BLaER1 (cell line): ENCODE measurements around the gene NPAS4.
"Not testable (repeated sequence)": the region's sequence is repeated elsewhere in the genome, so short reads cannot be mapped to it uniquely, and the experiment has no call there.

Source experiments
- H3K27ac ChIP-seq: shearing (Covaris generic); formaldehyde crosslinking; 2 replicates; pipeline ENCODE4 v1.8.1; 2022
- H3K27me3 ChIP-seq: shearing (Covaris generic); formaldehyde crosslinking; 2 replicates; pipeline ENCODE4 v1.8.1; 2022
- H3K36me3 ChIP-seq: shearing (Covaris generic); formaldehyde crosslinking; 2 replicates; pipeline ENCODE4 v1.8.1; 2022
- H3K4me1 ChIP-seq: shearing (Covaris generic); formaldehyde crosslinking; 2 replicates; pipeline ENCODE4 v1.8.1; 2022
- H3K4me2 ChIP-seq: shearing (Covaris generic); formaldehyde crosslinking; 2 replicates; pipeline ENCODE4 v1.8.1; 2022
- H3K4me3 ChIP-seq: shearing (Covaris generic); formaldehyde crosslinking; 2 replicates; pipeline ENCODE4 v1.8.1; 2022
- H3K9ac ChIP-seq: shearing (Covaris generic); formaldehyde crosslinking; 2 replicates; pipeline ENCODE4 v1.8.1; 2022
- H3K9me3 ChIP-seq: shearing (Covaris generic); formaldehyde crosslinking; 2 replicates; pipeline ENCODE4 v1.8.1; 2022
- H4K20me1 ChIP-seq: shearing (Covaris generic); formaldehyde crosslinking; 2 replicates; pipeline ENCODE4 v1.8.1; 2022
- Cebpa-rat ChIP-seq: shearing (Covaris generic); IDR thresholded peaks from 2 replicates; pipeline ENCODE4 v1.8.1; 2022

Gene NPAS4

DNA sequence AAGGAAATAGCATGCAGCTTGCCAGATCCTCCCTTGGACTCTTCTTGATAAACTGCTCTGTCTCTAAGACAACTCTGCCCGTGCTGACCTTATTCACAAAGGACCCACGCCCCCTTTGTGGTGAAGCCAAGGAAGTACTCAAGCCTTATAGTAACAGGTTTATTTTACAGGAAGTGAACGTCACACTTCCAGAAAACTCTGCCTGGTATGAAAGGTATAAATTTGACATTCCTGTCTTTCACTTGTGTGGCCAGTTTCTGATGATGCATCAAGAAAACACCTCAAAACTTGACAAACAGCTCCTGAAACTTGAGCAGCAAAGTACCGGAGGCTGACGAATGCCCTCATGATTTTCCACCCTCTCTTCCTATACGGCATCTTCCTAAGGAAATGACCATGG is 33.4 kb downstream of the NPAS4 start:
- H3K27me3 ChIP-seq: no peaks in the 10 kb centered on the region
- H3K9ac ChIP-seq: no peak overlapping the region
- no peaks in the 10 kb centered on the region for H3K36me3 ChIP-seq
- no peaks in the 10 kb centered on the region for H4K20me1 ChIP-seq
- no peak overlapping the region for H3K27ac ChIP-seq
- no peaks in the 10 kb centered on the region for H3K9me3 ChIP-seq
- H3K4me3 ChIP-seq: no peak overlapping the region
- no peak for TF ChIP-seq Cebpa-rat
- no peak overlapping the region for H3K4me2 ChIP-seq
- peaks cover 39% of the 10 kb centered on the region for H3K4me1 ChIP-seq

DNA sequence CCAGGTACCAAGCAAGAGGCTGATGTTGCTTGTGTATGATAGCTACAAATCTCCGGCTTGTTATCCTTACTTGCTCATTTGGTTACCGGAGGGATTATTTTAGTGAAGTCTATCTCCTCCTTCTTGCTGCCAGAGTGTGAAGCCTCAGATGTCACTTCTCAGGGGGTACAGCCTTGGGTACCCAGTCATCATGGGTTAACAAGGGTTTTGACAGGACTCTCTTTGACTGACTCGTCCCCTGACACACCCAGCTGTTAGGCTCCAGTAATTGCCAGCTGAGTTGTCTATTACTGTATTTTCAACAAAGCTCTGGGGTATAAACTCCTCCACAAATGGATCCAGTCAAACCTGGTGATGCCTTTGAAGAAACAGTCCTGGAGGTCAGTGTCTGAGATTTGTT is 34.0 kb downstream of the NPAS4 start:
- H3K9ac ChIP-seq: peak overlapping the region; percentile 2; the same call in 1 of the 2 replicates
- no peaks in the 10 kb centered on the region for H3K9me3 ChIP-seq
- no peak overlapping the region for H3K4me2 ChIP-seq
- no peaks in the 10 kb centered on the region for H3K36me3 ChIP-seq
- no peaks in the 10 kb centered on the region for H3K27me3 ChIP-seq
- no peak overlapping the region for H3K4me3 ChIP-seq
- H3K27ac ChIP-seq: no peak overlapping the region
- H4K20me1 ChIP-seq: no peaks in the 10 kb centered on the region
- no peak for TF ChIP-seq Cebpa-rat
- H3K4me1 ChIP-seq: peaks cover 45% of the 10 kb centered on the region

DNA sequence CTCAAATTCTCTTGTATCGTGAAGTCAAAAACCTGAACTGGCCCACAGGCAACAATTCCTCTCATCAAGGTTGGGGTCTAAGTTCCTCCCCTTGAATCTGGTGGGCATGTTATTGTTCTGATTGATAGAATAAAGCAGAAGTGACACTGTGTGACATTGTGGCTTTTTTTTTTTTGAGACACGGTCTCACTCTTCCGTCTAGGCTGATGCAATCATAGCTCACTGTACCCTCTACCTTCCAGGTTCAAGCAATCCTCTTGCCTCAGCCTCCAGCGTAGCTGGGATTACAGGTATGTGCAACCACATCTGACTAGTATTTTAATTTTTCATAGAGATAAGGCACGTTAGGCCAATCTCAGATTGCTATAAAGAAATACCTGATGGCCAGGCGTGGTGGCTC is 37.0 kb downstream of the NPAS4 start:
- Histone ChIP-seq H3K4me1 (peaks cover 56% of the 10 kb centered on the region), H3K9ac (no peak overlapping the region; the same call in 1 of the 2 replicates), H3K27me3 (no peaks in the 10 kb centered on the region), H4K20me1 (no peaks in the 10 kb centered on the region), H3K4me3 (no peak overlapping the region), H3K9me3 (peaks cover 11% of the 10 kb centered on the region; the same call in 1 of the 2 replicates), H3K36me3 (no peaks in the 10 kb centered on the region), H3K4me2 (peak overlapping the region; percentile 57; the same call in 1 of the 2 replicates), H3K27ac (peak overlapping the region; percentile 44)
- TF ChIP-seq Cebpa-rat: no peak

DNA sequence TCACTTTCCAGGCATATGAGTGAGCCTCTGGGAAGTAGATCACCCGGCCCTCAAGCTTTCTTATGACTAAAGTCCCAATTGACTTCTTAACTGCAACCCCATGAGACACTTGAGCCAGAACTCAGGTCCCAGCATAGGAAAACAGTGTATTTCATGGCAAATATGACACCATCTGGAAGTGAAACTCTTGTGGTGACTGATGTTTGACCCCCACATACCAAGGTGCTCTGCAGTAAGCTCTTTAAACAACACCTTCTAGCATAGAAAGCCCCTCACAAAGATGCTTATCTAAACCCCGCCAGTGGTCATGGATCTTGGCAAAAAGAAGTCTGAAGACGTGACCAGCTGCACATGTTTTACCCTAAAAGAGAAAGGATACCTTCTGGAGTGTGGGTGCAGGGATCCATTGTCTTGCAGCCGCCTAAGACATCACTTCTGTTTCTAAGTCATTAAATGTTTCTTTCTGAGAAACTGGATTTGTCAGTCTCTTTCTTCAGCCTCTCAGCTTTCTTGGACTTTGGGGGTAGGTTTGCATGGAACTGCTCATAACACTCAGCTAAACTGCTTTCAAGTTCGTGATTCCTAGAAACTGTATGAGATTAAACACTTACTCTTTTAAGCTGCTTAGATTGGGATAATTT is 38.4 kb downstream of the NPAS4 start:
- Histone ChIP-seq H4K20me1 (no peaks in the 10 kb centered on the region), H3K4me2 (peak overlapping the region; percentile 57), H3K27me3 (no peaks in the 10 kb centered on the region), H3K9ac (no peak overlapping the region), H3K9me3 (peaks cover 22% of the 10 kb centered on the region), H3K36me3 (no peaks in the 10 kb centered on the region), H3K4me3 (no peak overlapping the region), H3K4me1 (peaks cover 52% of the 10 kb centered on the region), H3K27ac (peak overlapping the region; percentile 44)
- no peak for TF ChIP-seq Cebpa-rat

DNA sequence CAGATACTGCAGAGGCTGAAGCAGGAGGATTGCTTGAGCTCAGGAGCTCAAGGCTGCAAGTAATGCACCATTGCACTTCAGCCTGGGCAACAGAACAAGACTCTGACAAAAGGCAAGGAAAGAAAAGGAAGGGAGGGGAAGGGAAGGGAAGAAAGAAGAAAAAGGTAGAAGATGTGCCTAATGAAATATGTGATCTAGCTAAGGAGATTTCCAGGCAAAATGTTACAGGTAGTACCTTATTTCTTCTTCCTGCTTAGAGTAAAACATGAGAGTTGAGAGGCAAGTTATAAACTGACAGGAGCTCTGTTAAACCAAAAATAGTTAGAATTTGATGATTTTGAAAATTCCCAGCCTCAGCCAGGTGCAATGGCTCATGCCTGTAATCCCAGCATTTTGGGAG is 41.2 kb downstream of the NPAS4 start:
- H3K27me3 ChIP-seq: no peaks in the 10 kb centered on the region
- peaks cover 22% of the 10 kb centered on the region for H3K9me3 ChIP-seq
- no peak overlapping the region for H3K4me3 ChIP-seq
- no peak for TF ChIP-seq Cebpa-rat
- no peak overlapping the region for H3K27ac ChIP-seq
- no peaks in the 10 kb centered on the region for H3K36me3 ChIP-seq
- H3K4me1 ChIP-seq: peaks cover 61% of the 10 kb centered on the region
- no peak overlapping the region for H3K4me2 ChIP-seq
- H3K9ac ChIP-seq: no peak overlapping the region
- no peaks in the 10 kb centered on the region for H4K20me1 ChIP-seq

DNA sequence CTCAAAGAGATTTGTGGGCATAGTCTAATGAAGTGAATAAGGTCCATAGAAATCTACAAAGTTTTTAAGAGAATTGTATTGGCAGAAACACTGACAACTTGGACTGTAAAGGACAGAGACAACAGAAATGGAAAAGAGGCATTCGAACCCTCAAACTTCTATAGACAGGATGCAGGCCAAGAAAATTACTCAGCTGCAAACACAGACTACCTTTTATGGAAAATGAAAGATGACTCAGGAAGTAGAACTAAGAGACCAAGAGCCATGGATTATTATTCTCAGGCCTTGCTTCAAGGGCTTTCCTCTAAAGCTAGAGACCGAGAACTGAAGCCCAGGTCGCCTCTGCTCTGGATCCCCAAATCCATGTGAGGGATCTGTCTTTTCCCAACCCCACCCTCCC is 42.1 kb downstream of the NPAS4 start:
- H3K4me2 ChIP-seq: no peak overlapping the region
- H3K9ac ChIP-seq: no peak overlapping the region
- no peak for TF ChIP-seq Cebpa-rat
- H3K27me3 ChIP-seq: no peaks in the 10 kb centered on the region
- H3K9me3 ChIP-seq: peaks cover 22% of the 10 kb centered on the region
- peaks cover 8% of the 10 kb centered on the region for H4K20me1 ChIP-seq
- H3K36me3 ChIP-seq: no peaks in the 10 kb centered on the region
- H3K4me3 ChIP-seq: no peak overlapping the region
- no peak overlapping the region for H3K27ac ChIP-seq
- peaks cover 60% of the 10 kb centered on the region for H3K4me1 ChIP-seq

DNA sequence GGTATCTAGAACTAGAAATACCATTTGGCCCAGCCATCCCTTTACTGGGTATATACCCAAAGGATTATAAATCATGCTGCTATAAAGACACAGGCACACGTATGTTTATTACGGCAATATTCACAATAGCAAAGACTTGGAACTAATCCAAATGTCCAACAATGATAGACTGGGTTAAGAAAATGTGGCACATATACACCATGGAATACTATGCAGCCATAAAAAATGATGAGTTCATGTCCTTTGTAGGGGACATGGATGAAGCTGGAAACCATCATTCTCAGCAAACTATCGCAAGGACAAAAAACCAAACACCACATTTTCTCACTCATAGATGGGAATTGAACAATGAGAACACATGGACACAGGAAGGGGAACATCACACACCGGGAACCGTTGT is 43.3 kb downstream of the NPAS4 start:
- Histone ChIP-seq H3K4me1 (peaks cover 60% of the 10 kb centered on the region), H3K9me3 (peaks cover 22% of the 10 kb centered on the region), H4K20me1 (peaks cover 20% of the 10 kb centered on the region)
- H3K4me3 ChIP-seq, H3K4me2 ChIP-seq, H3K9ac ChIP-seq, H3K27ac ChIP-seq, H3K27me3 ChIP-seq, H3K36me3 ChIP-seq: not testable (repeated sequence)

DNA sequence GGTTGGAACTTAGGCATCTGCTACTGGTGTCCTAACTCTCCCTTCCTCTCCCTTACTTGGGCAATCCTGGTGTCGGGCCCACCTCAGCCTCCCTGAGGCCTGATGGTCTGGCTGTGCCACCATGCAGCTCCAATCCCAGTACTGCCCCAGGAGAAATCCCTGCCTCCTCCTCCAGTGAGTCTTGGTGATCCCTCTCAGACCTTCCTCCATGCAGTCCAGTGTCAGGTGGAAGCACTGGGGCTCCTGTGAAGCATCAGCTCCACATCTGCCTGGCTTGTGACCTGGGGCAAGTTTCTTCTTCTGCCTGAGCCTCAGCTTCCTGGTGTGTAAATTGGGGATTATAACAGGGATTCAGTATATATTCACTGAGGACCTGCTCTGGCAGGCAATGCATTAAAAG is 44.1 kb downstream of the NPAS4 start:
- no peak for TF ChIP-seq Cebpa-rat
- H3K9ac ChIP-seq: peak overlapping the region; percentile 79
- H3K4me2 ChIP-seq: peak overlapping the region; percentile 99

DNA sequence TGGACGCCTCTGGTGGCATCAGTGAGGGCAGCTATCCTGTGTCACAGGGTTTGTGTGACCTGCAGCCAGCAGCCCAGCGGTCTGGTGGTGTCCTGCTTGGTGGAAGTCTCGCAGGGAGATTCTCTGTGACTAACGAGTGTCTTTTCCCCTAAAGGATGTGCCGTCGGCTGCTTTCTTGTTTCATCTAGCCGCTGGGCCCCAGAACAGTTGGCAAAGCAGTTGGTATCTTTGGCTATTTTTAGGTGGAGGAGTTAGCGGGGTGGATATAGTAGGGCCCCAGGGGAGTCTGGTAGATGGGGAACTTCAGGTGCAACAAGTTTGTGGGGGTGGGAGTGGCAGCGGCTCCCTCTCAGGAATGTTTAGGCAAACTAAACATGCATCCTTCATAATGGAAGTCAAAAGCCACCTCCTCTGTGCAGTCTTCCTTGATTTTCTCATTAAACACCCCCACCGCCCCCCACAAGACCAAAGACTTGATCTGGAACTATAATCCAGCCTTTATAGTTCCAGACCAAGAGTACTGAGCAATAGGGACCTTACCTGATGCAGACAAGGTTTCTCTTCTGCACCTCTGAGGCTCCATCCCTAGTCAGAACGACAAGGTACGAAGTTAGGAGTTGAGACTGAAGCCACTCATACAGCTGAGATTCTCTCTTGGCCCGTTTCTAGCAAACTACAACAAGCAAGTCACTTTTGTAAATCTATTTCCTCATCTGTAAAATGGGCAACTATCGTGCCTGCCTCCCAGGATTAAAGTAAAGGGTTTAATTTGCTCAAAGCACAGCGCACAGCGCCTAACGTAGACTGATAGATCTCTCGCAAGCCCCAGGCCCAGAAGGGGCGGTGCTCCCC is 44.8 kb downstream of the NPAS4 start:
- peak overlapping the region; percentile 79 for H3K9ac ChIP-seq
- peaks cover 22% of the 10 kb centered on the region for H3K9me3 ChIP-seq
- peak overlapping the region; percentile 80 for H3K4me3 ChIP-seq
- no peaks in the 10 kb centered on the region for H3K27me3 ChIP-seq
- H3K36me3 ChIP-seq: peaks cover 10% of the 10 kb centered on the region
- H3K4me2 ChIP-seq: peak overlapping the region; percentile 99
- peaks cover 24% of the 10 kb centered on the region for H4K20me1 ChIP-seq
- H3K4me1 ChIP-seq: peaks cover 53% of the 10 kb centered on the region
- H3K27ac ChIP-seq: peak overlapping the region; percentile 85
- no peak for TF ChIP-seq Cebpa-rat

More for the DNA sequence above, 44.1 kb downstream of the NPAS4 start:
- H3K36me3 ChIP-seq: peaks cover 3% of the 10 kb centered on the region
- peaks cover 24% of the 10 kb centered on the region for H4K20me1 ChIP-seq
- H3K27me3 ChIP-seq: no peaks in the 10 kb centered on the region
- H3K27ac ChIP-seq: peak overlapping the region; percentile 85
- peaks cover 53% of the 10 kb centered on the region for H3K4me1 ChIP-seq
- H3K4me3 ChIP-seq: peak overlapping the region; percentile 80
- peaks cover 22% of the 10 kb centered on the region for H3K9me3 ChIP-seq
